Measurements from ENCODE around the gene TNS1. TPM values are rescaled to one million over a fixed set of nuclear protein-coding genes. Genes with fewer than 3 reads are reported as not detected.

Gene TNS1
- total RNA-seq, 1 experiment from 2014 or later = 6.2 TPM

DNA sequence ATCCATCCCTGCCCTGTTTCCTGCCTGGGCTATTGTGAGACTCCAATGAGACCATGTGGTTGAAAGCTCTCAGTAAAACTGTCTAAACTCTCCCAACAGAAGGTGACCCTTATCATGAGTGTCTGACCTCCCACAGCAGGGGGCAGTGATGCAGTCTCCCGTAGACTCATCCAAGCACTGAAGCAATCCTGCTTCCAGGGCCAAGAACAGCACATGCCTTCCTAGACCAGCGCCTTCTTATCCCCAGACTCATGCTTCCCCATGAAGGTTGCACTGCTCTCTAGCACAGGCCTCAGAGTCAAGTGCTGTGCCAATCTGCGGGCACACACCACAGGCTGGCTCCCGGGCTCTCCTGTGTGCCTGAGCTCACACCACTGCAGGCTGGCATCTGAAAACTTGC, 112.3 kb downstream of the TNS1 start:
- no peaks in the 10 kb centered on the region for H4K20me1 ChIP-seq (ENCODE audit: insufficient read depth)
- H3K9ac ChIP-seq (ENCODE audit: low read length) = no peak overlapping the region
- no peaks in the 10 kb centered on the region for H3K4me1 ChIP-seq (ENCODE audit: control insufficient read depth in 1 of 2, insufficient read depth in 2 of 2, low read length in 2 of 2)
- no peaks in the 10 kb centered on the region for H3K9me3 ChIP-seq (ENCODE audit: control insufficient read depth in 1 of 2, insufficient read depth in 1 of 2, low read depth in 1 of 2, low read length in 2 of 2)
- TF ChIP-seq EGR1 (IDR thresholded peaks at IDR 0.05; ENCODE audit: low read depth) (no peak), ZFX (IDR thresholded peaks at IDR 0.05) (no peak), EZH2 (IDR thresholded peaks at IDR 0.05) (no peak), ZNF274 (IDR thresholded peaks at IDR 0.05; ENCODE audit: low read depth, low read length) (no peak), POLR2A (IDR thresholded peaks at IDR 0.05; ENCODE audit: borderline replicate concordance, extremely low read depth, insufficient read depth, insufficient read length) (no peak), ELF1 (IDR thresholded peaks at IDR 0.05; ENCODE audit: borderline replicate concordance, low read depth) (no peak), YY1 (IDR thresholded peaks at IDR 0.05; ENCODE audit: extremely low read depth, insufficient replicate concordance, low read depth, low read length) (no peak), TCF7L2 (IDR thresholded peaks at IDR 0.05; ENCODE audit: borderline replicate concordance, extremely low read depth, insufficient read depth, insufficient read length) (no peak), POLR2AphosphoS5 (IDR thresholded peaks at IDR 0.05; ENCODE audit: low read depth, low read length) (no peak), RAD21 (IDR thresholded peaks at IDR 0.05; ENCODE audit: low read depth) (no peak), EZH2phosphoT487 (IDR thresholded peaks at IDR 0.05; ENCODE audit: borderline replicate concordance) (no peak), SRF (IDR thresholded peaks at IDR 0.05; ENCODE audit: low read depth) (no peak), SP1 (IDR thresholded peaks at IDR 0.05; ENCODE audit: low read depth) (no peak)
- TF ChIP-seq, protein P1, sequence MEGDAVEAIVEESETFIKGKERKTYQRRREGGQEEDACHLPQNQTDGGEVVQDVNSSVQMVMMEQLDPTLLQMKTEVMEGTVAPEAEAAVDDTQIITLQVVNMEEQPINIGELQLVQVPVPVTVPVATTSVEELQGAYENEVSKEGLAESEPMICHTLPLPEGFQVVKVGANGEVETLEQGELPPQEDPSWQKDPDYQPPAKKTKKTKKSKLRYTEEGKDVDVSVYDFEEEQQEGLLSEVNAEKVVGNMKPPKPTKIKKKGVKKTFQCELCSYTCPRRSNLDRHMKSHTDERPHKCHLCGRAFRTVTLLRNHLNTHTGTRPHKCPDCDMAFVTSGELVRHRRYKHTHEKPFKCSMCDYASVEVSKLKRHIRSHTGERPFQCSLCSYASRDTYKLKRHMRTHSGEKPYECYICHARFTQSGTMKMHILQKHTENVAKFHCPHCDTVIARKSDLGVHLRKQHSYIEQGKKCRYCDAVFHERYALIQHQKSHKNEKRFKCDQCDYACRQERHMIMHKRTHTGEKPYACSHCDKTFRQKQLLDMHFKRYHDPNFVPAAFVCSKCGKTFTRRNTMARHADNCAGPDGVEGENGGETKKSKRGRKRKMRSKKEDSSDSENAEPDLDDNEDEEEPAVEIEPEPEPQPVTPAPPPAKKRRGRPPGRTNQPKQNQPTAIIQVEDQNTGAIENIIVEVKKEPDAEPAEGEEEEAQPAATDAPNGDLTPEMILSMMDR (IDR thresholded peaks at IDR 0.05 in 2 of 3, conservative IDR thresholded peaks at IDR 0.05 in 1 of 3; ENCODE audit: borderline replicate concordance in 1 of 3, insufficient read depth in 1 of 3, low read depth in 2 of 3, low read length in 2 of 3) = no peak
- TF ChIP-seq, protein P2, sequence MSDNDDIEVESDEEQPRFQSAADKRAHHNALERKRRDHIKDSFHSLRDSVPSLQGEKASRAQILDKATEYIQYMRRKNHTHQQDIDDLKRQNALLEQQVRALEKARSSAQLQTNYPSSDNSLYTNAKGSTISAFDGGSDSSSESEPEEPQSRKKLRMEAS (IDR thresholded peaks at IDR 0.05) = no peak
- TF ChIP-seq, protein P3, sequence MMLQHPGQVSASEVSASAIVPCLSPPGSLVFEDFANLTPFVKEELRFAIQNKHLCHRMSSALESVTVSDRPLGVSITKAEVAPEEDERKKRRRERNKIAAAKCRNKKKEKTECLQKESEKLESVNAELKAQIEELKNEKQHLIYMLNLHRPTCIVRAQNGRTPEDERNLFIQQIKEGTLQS (IDR thresholded peaks at IDR 0.05) = no peak
- TF ChIP-seq, protein P4, sequence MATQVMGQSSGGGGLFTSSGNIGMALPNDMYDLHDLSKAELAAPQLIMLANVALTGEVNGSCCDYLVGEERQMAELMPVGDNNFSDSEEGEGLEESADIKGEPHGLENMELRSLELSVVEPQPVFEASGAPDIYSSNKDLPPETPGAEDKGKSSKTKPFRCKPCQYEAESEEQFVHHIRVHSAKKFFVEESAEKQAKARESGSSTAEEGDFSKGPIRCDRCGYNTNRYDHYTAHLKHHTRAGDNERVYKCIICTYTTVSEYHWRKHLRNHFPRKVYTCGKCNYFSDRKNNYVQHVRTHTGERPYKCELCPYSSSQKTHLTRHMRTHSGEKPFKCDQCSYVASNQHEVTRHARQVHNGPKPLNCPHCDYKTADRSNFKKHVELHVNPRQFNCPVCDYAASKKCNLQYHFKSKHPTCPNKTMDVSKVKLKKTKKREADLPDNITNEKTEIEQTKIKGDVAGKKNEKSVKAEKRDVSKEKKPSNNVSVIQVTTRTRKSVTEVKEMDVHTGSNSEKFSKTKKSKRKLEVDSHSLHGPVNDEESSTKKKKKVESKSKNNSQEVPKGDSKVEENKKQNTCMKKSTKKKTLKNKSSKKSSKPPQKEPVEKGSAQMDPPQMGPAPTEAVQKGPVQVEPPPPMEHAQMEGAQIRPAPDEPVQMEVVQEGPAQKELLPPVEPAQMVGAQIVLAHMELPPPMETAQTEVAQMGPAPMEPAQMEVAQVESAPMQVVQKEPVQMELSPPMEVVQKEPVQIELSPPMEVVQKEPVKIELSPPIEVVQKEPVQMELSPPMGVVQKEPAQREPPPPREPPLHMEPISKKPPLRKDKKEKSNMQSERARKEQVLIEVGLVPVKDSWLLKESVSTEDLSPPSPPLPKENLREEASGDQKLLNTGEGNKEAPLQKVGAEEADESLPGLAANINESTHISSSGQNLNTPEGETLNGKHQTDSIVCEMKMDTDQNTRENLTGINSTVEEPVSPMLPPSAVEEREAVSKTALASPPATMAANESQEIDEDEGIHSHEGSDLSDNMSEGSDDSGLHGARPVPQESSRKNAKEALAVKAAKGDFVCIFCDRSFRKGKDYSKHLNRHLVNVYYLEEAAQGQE (IDR thresholded peaks at IDR 0.05; ENCODE audit: low read depth) = no peak
- H3K27me3 ChIP-seq (ENCODE audit: insufficient read depth, low read length) = no peaks in the 10 kb centered on the region
- ATAC-seq (no peak), DNase-seq (ENCODE audit: low read depth, low spot score) (no peak)
- H3K4me3 ChIP-seq (replicated peaks in 1 of 2; ENCODE audit: low read depth in 1 of 2, low read length in 2 of 2) = no peak overlapping the region
- H3K4me2 ChIP-seq (ENCODE audit: low read length) = no peak overlapping the region
- POLR2A ChIA-PET = no interaction called here
- CTCF ChIA-PET = interaction anchor here (1.0 kb wide), 1 partner anchor 99 kb away, joined by 6 read pairs; no protein-coding TSS in a partner anchor
- BruUV-seq (replicated peaks) = no TSS peak
- H3K36me3 ChIP-seq (ENCODE audit: control insufficient read depth in 1 of 2, insufficient read depth in 2 of 2, low read length in 2 of 2) = no peaks in the 10 kb centered on the region
- no peak overlapping the region for H3K27ac ChIP-seq (ENCODE audit: low read depth, low read length)
- no peaks in the 10 kb centered on the region; the same call in 1 of the 2 replicates for H3K9me2 ChIP-seq (ENCODE audit: insufficient read depth)
- intact Hi-C loops (cut with micrococcal nuclease) = no loop called here
- RAD21 ChIA-PET (ENCODE audit: low non-redundant PET in 1 of 2, low total read pairs in 2 of 2, uncharacterized antibody in 2 of 2, unreplicated experiment in 2 of 2) = no interaction called here
- no peak overlapping the region for H2AFZ ChIP-seq (ENCODE audit: low read depth, low read length, poor library complexity, severe bottlenecking)
- H3K79me2 ChIP-seq (ENCODE audit: insufficient read depth, low read length) = no peaks in the 10 kb centered on the region

Data from HCT116 (cell line).